ENCODE data around the gene PRKAR2B.

- TF ChIP-seq POLR2A (IDR thresholded peaks at IDR 0.05) (no peak), CTCF (IDR thresholded peaks at IDR 0.05) (no peak)
Observed at GRCh38 chr7:107057474-107057833, 12.9 kb downstream of the PRKAR2B start.

Measured in uterus (tissue), 2 donors.